Muscle of back (tissue), 10 donors: ENCODE measurements around the gene SYCP1. TPM values are rescaled to one million over a fixed set of nuclear protein-coding genes. Genes with fewer than 3 reads are reported as not detected.

Experiments used
- polyA plus RNA-seq, 10 donors: library from polyadenylated mRNA; unstranded; fragments of 120-200 nt; gene quantifications; one replicate each; pipeline ENCODE4 v1.2.1, GENCODE V29; 2013; ENCODE audit not compliant: insufficient read length in 10 of 10

The SYCP1 gene
- polyA plus RNA-seq, 10 donors: 0.40 to 0.63 TPM; not detected in 8

Other genes starting within 250 kb of the SYCP1 start
- gene DENND2C, start 184.8 kb upstream of the SYCP1 start, polyA plus RNA-seq: 10 to 100 TPM in 2 of 10 donors, 1 to 10 TPM in 8; 4.6 to 11.3 (median 6.4) TPM
- 100 to 1,000 TPM in 4 of 10 donors, 10 to 100 TPM in 6; 25.4 to 145 (median 92.3) TPM for gene AMPD1, start 159.3 kb upstream of the SYCP1 start, polyA plus RNA-seq
- gene NRAS, start 138.1 kb upstream of the SYCP1 start, polyA plus RNA-seq: 10 to 100 TPM; 38.4 to 63.5 (median 54.2) TPM
- 100 to 1,000 TPM; 339 to 533 (median 445) TPM for gene CSDE1, start 96.9 kb upstream of the SYCP1 start, polyA plus RNA-seq
- gene SIKE1, start 74.2 kb upstream of the SYCP1 start, polyA plus RNA-seq: 10 to 100 TPM; 27.8 to 36.1 (median 32.4) TPM
- not detected for gene TSHB, start 175.0 kb downstream of the SYCP1 start, polyA plus RNA-seq
- gene TSPAN2, start 234.6 kb downstream of the SYCP1 start, polyA plus RNA-seq: 10 to 100 TPM; 11.5 to 23.7 (median 17.9) TPM